HG03520 (cell line): ENCODE measurements around the gene TBC1D22A.

Experiments
- ATAC-seq: cut with Tn5 transposase; IDR thresholded peaks from one replicate; pipeline ENCODE4 v1.9.1; 2021; ENCODE audit warnings: mild to moderate bottlenecking, moderate library complexity; ENCODE audit not compliant: unreplicated experiment

The TBC1D22A gene

GRCh38 chr22:47200273-47201051 lies 438.0 kb downstream of the TBC1D22A start:
- ATAC-seq, result no peak

- ATAC-seq, result no peak
Observed at GRCh38 chr22:47201186-47201995, 438.9 kb downstream of the TBC1D22A start.

DNA sequence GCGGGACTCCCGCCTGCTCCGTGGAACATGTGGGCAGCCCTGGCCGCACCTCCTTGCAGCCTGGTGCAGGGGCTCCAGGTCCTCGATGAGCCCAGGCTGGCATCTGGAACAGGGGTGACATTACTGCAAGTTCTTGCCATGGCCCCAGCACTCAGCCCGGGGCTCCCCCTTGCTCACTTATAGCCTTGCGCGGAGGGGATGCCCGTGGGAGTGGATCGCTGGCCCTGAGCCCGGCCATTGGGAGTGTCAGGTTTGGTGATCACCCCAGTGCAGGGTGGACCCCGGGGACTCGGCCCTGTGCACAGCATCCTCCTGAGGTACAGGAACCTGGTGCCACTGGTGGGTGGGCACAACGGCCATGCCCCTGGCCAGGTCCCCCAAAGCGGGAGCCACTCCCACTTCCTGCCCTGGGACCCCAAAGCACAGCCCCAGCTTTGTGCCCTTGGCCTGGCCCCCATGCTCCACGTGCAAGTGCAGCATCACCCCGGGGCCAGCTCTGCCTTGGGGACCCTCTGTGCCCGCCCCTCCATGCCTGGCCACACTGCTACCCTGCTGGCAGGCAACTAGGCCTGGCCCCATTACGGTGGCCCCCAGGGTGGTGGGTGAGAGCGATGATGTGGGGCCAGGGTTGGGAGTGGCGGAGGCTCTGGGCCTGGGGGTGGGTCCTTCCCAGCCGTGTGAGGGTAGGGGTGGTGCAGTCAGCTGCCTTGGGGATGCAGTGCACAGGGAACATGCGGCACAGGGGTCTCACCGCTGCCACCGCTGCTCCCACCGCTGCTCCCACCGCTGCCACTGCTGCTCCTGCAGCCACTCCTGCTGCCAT lies 439.8 kb downstream of the TBC1D22A start:
- ATAC-seq, result no peak

- no peak for ATAC-seq
Observed at GRCh38 chr22:47202819-47203553, 440.5 kb downstream of the TBC1D22A start.

- no peak for ATAC-seq
Observed at GRCh38 chr22:47203554-47203991, 441.1 kb downstream of the TBC1D22A start.

DNA sequence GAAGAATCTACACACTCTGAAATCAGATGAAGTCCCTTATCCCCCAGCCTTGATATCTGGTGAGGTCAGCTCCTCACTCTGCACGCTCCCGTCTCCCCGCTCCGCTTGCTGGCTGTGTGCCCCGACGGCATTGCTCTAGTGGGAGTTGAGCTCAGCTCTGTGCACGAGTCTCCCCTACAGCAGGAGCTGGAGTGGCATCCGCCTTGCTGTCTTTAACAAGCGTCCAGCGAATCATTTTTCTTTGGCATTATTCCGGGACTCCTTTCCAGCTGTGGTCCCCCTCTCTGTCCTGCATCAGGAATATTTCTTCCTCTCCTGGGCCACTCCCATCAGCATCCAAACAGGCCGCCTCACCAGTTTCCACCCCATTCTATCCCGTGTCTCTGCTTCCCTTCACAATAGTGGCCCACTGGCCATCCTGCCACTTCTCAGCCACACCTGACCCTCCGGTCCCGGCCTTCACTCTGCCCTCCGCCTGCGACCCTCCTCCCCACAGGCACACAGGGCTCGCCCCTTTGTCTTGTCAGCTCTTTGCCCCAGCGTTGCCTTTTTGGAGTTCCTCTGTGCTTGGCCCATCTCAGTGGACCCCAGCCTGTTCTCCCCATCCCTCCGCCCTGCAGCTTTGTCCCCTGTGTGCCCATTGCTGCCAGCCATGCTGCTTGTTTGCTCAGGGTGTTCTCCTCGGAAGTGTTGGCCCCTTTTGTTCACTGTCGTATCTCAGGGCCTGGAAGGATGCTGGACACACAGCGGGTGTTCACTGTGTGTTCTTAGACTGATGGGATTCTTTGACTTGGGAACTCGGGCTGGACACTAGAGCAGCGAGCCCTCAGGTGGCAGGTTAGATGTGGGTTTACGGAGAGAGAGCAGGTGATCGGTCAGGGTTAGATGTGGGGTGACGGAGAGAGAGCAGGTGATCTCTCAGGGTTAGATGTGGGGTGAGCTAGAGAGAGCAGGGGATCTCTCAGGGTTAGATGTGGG lies 441.8 kb downstream of the TBC1D22A start:
- ATAC-seq, result no peak

GRCh38 chr22:47205081-47205491 lies 442.6 kb downstream of the TBC1D22A start:
- no peak for ATAC-seq

DNA sequence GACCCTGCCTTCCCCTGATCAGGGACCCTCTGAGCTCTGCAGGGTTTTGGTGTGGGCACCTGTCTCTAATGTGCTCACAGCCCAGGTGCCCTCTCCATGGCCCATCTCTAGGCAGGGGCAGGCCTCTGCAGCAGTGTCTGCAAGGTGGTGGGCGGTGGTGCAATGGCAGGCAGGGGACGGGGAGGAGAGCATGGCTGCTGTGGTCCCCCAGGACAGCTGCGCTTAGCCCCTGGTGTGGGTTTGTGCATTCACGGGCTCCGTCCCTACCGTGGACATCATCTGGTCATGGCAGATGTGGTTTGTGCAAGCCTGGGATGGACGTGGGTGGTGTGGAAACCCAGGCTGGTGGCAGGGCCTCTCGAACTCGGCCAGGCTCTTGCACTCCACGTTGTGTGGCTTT lies 443.1 kb downstream of the TBC1D22A start:
- ATAC-seq, result no peak

DNA sequence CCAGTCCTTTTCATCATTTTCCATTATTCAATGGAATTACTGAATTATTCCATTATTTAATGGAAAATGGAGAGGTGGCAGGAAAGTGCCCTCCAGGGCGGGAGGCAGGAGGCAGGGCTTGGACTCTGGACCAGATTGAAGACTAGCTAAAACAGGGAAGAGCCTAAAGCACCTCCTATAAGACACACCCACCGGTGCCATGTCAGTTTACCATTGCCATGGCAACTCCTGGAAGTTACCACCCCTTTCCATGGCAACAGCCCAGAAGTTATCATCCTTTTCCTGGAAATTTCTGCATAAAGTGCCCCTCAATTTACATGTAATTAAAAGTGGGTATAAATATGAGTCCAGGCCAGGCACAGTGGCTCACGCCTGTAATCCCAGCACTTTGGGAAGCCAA lies 443.7 kb downstream of the TBC1D22A start:
- no peak for ATAC-seq

- ATAC-seq, result no peak
Observed at GRCh38 chr22:47206666-47207218, 444.3 kb downstream of the TBC1D22A start.

GRCh38 chr22:47207387-47207786 lies 444.9 kb downstream of the TBC1D22A start:
- no peak for ATAC-seq

- ATAC-seq, result no peak
Observed at GRCh38 chr22:47207846-47208554, 445.6 kb downstream of the TBC1D22A start.

DNA sequence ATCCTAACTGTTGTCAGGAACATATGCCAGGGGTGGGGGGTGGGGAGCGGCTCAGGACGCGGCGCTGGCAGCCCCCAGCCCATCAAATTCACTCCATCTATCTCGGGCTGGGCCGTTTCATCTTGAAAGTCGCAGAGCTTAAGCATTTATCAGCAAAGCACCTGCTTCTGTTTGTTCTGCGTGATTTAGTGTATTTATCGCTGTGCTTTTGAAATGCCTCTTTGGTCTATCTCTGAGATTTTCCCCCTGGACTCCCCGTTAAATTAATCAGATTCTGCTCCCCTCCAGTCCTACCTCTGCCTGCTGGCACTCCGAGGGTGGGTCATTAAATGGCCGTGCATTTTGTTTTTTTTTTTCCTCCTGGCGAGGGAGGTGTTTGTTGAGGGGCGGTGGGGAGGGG lies 446.2 kb downstream of the TBC1D22A start:
- no peak for ATAC-seq

DNA sequence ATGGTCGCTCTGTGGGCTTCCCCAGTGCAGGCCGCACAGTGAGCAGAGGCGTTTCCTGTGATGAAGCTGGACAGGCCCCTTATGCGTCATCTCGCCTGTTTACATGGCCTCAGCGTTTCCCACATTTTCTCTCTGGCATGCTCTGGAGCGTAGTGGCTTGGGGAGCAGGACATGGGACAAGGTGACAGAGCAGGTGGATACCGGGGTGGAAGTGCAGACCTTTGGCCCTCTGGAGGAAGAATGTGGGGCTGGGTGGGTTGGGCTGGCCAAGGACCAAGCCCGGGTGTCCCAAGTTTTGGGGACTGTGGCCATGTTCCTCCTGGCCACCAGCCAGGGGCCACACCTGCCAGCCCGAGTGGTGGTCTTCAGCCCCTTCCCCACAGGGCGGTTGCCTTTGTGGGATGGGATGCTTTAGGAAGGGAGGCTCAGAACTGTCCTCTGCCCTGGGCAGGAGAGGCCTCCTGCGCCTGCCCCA lies 446.6 kb downstream of the TBC1D22A start:
- no peak for ATAC-seq

GRCh38 chr22:47209547-47210023 lies 447.1 kb downstream of the TBC1D22A start:
- ATAC-seq, result no peak

DNA sequence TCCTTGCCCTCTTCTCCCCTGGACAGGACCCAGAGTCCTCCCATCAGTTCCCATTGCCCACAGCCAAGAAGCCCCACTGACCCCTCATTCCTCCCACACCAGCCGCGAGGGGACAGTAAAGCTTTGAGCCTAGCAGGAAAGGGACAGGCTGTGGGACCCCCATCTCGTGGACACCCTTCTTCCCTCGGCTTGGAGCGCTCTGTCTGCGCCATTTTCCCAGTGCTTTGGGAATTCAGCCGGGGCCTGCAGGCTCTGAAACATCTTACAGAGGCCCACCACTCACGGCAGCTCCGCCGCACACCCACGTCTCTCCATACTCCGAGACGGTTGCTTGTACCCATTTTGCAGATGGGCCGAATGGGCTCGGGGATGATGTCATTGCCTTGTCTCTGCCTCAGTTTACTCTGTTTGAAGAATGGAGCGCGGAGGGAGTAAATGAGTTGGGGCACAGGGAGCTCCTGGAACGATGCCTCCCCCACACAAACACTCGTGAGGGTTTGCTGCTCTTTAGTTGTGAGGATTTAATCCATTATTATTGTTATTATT lies 447.7 kb downstream of the TBC1D22A start:
- no peak for ATAC-seq

DNA sequence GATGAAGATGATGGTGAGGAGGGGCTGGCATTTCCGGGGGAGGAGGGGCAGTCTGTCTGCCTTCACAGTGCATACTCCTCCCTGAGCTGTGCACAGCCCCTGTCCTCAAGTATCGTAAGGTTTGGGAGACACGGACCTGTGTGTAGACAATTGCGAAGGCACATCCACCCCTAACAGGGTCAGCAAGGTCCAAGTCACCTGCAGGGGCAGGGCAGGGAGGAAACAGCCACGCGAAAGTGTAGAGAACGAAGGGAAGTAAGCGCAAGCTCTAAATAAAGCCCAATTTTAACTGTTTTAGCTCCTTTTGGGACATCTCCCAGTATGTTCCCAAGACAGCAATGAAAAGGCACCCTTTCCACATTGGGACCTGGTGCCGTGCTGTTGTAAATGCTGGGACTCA lies 448.2 kb downstream of the TBC1D22A start:
- ATAC-seq, result no peak
